ENCODE data around the gene RBBP7.
A peak's percentile ranks its signal among the peaks of the same experiment; 100 is the strongest.

The RBBP7 gene

DNA sequence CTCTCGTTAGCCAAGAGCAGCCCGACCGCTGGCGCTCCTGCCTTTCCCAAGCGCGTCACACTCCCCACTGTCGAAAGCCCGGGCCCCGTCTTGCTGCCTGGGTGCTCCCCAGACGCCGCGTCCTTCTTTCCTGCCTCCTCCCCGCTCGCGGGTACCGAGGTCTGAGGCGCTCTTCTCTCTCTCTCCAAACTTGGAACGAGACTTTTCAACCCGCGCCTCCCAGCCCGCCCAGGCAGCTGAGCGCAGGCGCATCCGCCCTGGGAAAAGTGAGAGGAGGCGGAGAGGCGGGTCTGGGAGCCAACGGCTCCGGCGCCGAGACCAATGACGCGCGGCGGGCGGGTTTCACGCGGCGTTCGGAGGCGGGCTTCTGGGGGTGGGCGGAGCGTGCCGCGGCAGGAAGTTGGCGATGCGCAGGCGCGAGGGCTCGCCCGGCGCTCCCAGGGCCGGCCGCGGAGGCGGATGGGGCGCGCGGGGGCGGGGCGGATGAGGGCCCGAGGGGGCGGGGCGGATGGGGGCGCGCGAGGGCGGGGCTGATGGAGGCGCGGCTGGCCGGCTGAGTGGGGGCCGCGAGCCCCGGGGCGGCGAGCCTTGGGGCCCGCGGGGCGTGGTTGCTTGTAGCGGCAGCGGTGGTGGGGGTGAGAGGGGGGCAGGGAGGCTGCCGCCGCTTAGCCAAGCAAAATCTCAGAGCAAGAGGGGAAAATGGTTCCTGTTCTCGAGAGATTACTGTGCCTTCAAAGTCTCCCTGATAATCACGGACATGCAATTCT, at the start of gene RBBP7:
TSS of gene RBBP7 (minus strand) at position 268 of the 767 bp plus-strand sequence. CDS start 309 bp downstream, outside the sequence.
- ChIA-PET CTCF (interaction anchor here (4.6 kb wide), 1 partner anchor 13 kb away, joined by 41 read pairs; no protein-coding TSS in a partner anchor), POLR2A (interaction anchor here (1.0 to 1.7 kb wide), 3 partner anchors 11 to 13 kb away, joined by 3 to 11 read pairs (median 3); no protein-coding TSS in a partner anchor)
- TF ChIP-seq L3MBTL2 (conservative IDR thresholded peaks at IDR 0.05): peak; percentile 54
- TF ChIP-seq ELF4 (IDR thresholded peaks at IDR 0.05): peak; percentile 49; the same call in 1 of the 2 replicates
- no peak; the same call in 1 of the 2 replicates for TF ChIP-seq CTBP1 (IDR thresholded peaks at IDR 0.05; ENCODE audit: borderline replicate concordance)
- TF ChIP-seq, protein P1, sequence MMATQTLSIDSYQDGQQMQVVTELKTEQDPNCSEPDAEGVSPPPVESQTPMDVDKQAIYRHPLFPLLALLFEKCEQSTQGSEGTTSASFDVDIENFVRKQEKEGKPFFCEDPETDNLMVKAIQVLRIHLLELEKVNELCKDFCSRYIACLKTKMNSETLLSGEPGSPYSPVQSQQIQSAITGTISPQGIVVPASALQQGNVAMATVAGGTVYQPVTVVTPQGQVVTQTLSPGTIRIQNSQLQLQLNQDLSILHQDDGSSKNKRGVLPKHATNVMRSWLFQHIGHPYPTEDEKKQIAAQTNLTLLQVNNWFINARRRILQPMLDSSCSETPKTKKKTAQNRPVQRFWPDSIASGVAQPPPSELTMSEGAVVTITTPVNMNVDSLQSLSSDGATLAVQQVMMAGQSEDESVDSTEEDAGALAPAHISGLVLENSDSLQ (IDR thresholded peaks at IDR 0.05): peak; percentile 75
- DNase-seq (ENCODE audit: extremely low spot score): peak; percentile 95

DNA sequence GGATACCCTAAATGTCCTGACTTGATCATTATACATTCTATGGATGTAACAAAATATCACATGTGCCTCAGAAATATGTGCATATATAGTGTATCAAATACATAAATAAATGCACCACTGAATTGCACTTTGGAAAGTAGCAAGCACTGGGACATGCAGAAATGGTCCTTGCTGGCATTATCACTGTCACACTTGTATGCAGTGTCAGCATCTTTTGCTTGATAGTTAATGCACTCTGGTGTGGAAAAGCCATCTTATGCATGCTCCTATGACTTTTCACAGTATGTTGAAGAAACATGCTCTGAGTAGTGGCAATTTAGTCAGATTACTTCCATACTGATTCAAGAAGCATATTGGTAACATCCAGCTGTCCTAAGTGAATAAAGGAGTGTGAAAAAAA, 48.8 kb upstream of the RBBP7 start:
- no peak for DNase-seq (ENCODE audit: extremely low spot score)
- ChIA-PET CTCF (no interaction called here), POLR2A (no interaction called here)
- no peak for TF ChIP-seq ZNF384 (IDR thresholded peaks at IDR 0.05)
- no peak for TF ChIP-seq LEF1 (IDR thresholded peaks at IDR 0.05; ENCODE audit: borderline replicate concordance)
- TF ChIP-seq, protein P1 (IDR thresholded peaks at IDR 0.05): no peak
- no peak for TF ChIP-seq FOXA1 (IDR thresholded peaks at IDR 0.05)
- TF ChIP-seq CTBP1 (IDR thresholded peaks at IDR 0.05; ENCODE audit: borderline replicate concordance): no peak
- TF ChIP-seq SUZ12 (IDR thresholded peaks at IDR 0.05): no peak

DNA sequence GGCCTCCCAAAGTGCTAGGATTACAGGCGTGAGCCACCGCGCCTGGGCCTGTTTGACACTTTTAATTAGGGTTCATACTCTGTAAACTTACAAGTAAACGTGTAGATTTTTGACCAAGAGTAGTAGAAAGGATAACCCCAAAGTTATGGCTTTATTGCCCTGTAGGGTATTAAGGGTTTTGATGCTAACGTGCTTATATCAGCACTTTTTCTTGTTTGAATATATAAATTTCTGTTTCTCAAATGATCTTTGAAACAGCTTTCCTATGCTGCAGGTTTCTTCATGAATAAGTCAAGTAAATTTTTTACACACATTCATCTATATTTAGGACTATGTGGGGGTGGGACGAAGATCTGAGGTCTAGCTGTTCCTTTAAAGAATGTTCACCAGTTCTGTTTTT, 47.0 kb upstream of the RBBP7 start:
- ChIA-PET CTCF (no interaction called here), POLR2A (no interaction called here)
- no peak for DNase-seq (ENCODE audit: extremely low spot score)
- TF ChIP-seq SP1 (IDR thresholded peaks at IDR 0.05) (no peak), FOXA1 (IDR thresholded peaks at IDR 0.05) (no peak), BHLHE40 (IDR thresholded peaks at IDR 0.05; ENCODE audit: borderline replicate concordance) (no peak), SUZ12 (IDR thresholded peaks at IDR 0.05) (no peak), FOXM1 (IDR thresholded peaks at IDR 0.05; ENCODE audit: borderline replicate concordance) (no peak), L3MBTL2 (conservative IDR thresholded peaks at IDR 0.05) (no peak), ELF4 (IDR thresholded peaks at IDR 0.05) (no peak), FOXK2 (IDR thresholded peaks at IDR 0.05) (no peak), NFRKB (IDR thresholded peaks at IDR 0.05) (no peak), LEF1 (IDR thresholded peaks at IDR 0.05; ENCODE audit: borderline replicate concordance) (no peak)
- TF ChIP-seq, protein P1 (IDR thresholded peaks at IDR 0.05): no peak

DNA sequence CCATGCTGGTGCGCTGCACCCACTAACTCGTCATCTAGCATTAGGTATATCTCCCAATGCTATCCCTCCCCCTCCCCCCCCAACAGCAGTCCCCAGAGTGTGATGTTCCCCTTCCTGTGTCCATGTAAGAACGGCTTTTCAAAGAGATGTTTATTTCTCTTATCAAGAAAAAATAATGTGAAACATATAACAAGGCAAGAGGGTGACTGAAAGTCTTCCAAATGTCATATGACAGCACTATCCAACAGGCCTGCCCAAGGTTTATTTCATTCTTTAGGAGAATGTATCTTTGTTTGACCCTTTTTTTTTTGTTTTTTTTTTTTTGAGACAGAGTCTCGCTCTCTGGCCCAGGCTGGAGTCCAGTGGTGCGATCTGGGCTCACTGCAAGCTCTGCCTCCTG, 46.4 kb upstream of the RBBP7 start:
- ChIA-PET POLR2A (no interaction called here), CTCF (no interaction called here)
- no peak for TF ChIP-seq SP1 (IDR thresholded peaks at IDR 0.05)
- TF ChIP-seq TARDBP (IDR thresholded peaks at IDR 0.05): no peak
- no peak for TF ChIP-seq FOXA1 (IDR thresholded peaks at IDR 0.05)
- no peak for TF ChIP-seq NFRKB (IDR thresholded peaks at IDR 0.05)
- TF ChIP-seq FOXK2 (IDR thresholded peaks at IDR 0.05): no peak
- no peak for TF ChIP-seq SUZ12 (IDR thresholded peaks at IDR 0.05)
- no peak for TF ChIP-seq LEF1 (IDR thresholded peaks at IDR 0.05; ENCODE audit: borderline replicate concordance)
- no peak for TF ChIP-seq HDGF (IDR thresholded peaks at IDR 0.05; ENCODE audit: borderline replicate concordance)
- no peak for TF ChIP-seq BHLHE40 (IDR thresholded peaks at IDR 0.05; ENCODE audit: borderline replicate concordance)
- no peak for TF ChIP-seq ELF4 (IDR thresholded peaks at IDR 0.05)
- no peak for TF ChIP-seq CTBP1 (IDR thresholded peaks at IDR 0.05; ENCODE audit: borderline replicate concordance)
- TF ChIP-seq L3MBTL2 (conservative IDR thresholded peaks at IDR 0.05): no peak
- TF ChIP-seq FOXM1 (IDR thresholded peaks at IDR 0.05; ENCODE audit: borderline replicate concordance): no peak
- no peak for DNase-seq (ENCODE audit: extremely low spot score)

DNA sequence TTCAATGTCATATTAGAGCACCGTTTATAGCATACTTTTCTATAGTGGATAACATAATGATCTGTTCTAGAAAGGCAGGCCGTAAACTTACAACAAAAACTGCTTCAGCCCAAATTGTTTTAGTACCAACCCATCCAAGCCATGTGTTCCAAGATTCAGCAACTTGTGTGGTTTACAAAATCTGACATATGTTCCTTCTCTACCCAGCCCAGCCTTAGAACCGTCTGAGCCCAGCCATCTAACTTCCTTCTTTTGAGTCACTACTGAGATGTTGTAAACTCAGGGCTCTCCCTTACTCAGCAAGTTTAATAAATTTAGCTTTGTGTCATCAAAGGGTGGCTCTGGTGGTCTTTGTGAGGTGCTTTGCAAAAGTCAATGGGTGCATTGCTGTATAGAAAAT, 43.9 kb upstream of the RBBP7 start:
- no peak for DNase-seq (ENCODE audit: extremely low spot score)
- CTCF ChIA-PET: no interaction called here
- TF ChIP-seq TARDBP (IDR thresholded peaks at IDR 0.05) (no peak), CTBP1 (IDR thresholded peaks at IDR 0.05; ENCODE audit: borderline replicate concordance) (no peak), L3MBTL2 (conservative IDR thresholded peaks at IDR 0.05) (no peak), HDGF (IDR thresholded peaks at IDR 0.05; ENCODE audit: borderline replicate concordance) (no peak), ZNF384 (IDR thresholded peaks at IDR 0.05) (no peak), NFRKB (IDR thresholded peaks at IDR 0.05) (no peak), FOXM1 (IDR thresholded peaks at IDR 0.05; ENCODE audit: borderline replicate concordance) (no peak), SP1 (IDR thresholded peaks at IDR 0.05) (no peak), LEF1 (IDR thresholded peaks at IDR 0.05; ENCODE audit: borderline replicate concordance) (no peak), SUZ12 (IDR thresholded peaks at IDR 0.05) (no peak), FOXA1 (IDR thresholded peaks at IDR 0.05) (no peak), BHLHE40 (IDR thresholded peaks at IDR 0.05; ENCODE audit: borderline replicate concordance) (no peak), FOXK2 (IDR thresholded peaks at IDR 0.05) (no peak), ARNT (IDR thresholded peaks at IDR 0.05) (no peak)
- TF ChIP-seq, protein P1 (IDR thresholded peaks at IDR 0.05): no peak
- POLR2A ChIA-PET: no interaction called here
